Lung (tissue), 12 donors: ENCODE measurements around the gene TDRD7. TPM values are rescaled to one million over a fixed set of nuclear protein-coding genes. Genes with fewer than 3 reads are reported as not detected.

Experiments
- ATAC-seq: fragments of 200-7000 bp; cut with Tn5 transposase; one replicate; pipeline ENCODE4 v1.9.1; 2020; ENCODE audit warnings: moderate number of reproducible peaks; ENCODE audit not compliant: insufficient read depth, low FRiP score
- DNase-seq, 3 donors: peaks; one replicate each; pipeline ENCODE4 v3.0.0-alpha.2; 2013 to 2017
- H3K27ac ChIP-seq, 2 donors: one replicate each; pipeline ENCODE4 v1.5.1; 2013; ENCODE audit warnings: mild to moderate bottlenecking in 2 of 2, moderate library complexity in 2 of 2, control low read depth in 1 of 2, inconsistent platforms in 1 of 2, low read depth in 1 of 2, low read length in 1 of 2
- H3K27me3 ChIP-seq, 3 donors: one replicate each; pipeline ENCODE4 v1.5.1; 2013; ENCODE audit warnings: low read length in 2 of 3; ENCODE audit not compliant: control insufficient read depth in 3 of 3, insufficient read depth in 3 of 3
- H3K36me3 ChIP-seq, 4 donors: one replicate each; pipeline ENCODE4 v1.5.1; 2013; ENCODE audit warnings: low read length in 4 of 4, mild to moderate bottlenecking in 1 of 4, moderate library complexity in 1 of 4; ENCODE audit not compliant: control insufficient read depth in 4 of 4, insufficient read depth in 4 of 4
- H3K4me1 ChIP-seq, 5 donors: one replicate each; pipeline ENCODE4 v1.5.1; 2013; ENCODE audit warnings: low read length in 5 of 5, mild to moderate bottlenecking in 2 of 5, moderate library complexity in 1 of 5; ENCODE audit not compliant: control insufficient read depth in 5 of 5, insufficient read depth in 5 of 5
- H3K4me3 ChIP-seq: one replicate; pipeline ENCODE4 v1.5.1; 2013; ENCODE audit warnings: mild to moderate bottlenecking, control low read depth, moderate library complexity
- H3K9ac ChIP-seq, 2 donors: one replicate each; pipeline ENCODE4 v1.5.1; 2013; ENCODE audit warnings: low read length in 2 of 2, control low read depth in 1 of 2; ENCODE audit not compliant: insufficient read depth in 1 of 2
- H3K9me3 ChIP-seq, 4 donors: one replicate each; pipeline ENCODE4 v1.5.1; 2013; ENCODE audit warnings: low read length in 3 of 4, mild to moderate bottlenecking in 1 of 4, moderate library complexity in 1 of 4; ENCODE audit not compliant: control insufficient read depth in 4 of 4, insufficient read depth in 3 of 4
- CTCF ChIP-seq: IDR thresholded peaks from 2 replicates; pipeline ENCODE4 v1.5.1; 2012; ENCODE audit warnings: mild to moderate bottlenecking; ENCODE audit errors: control extremely low read depth, extremely low read depth
- WGBS, 2 donors: extraction: QIAGEN DNeasy Blood & Tissue Kit; methylation state at CpG; one replicate each; pipeline ENCODE4 v1.1.7; 2013; 5-methylcytosine and 5-hydroxymethylcytosine counted together
- polyA plus RNA-seq, 2 donors: library from polyadenylated mRNA; stranded (reverse); fragments of 200-250 nt; gene quantifications; one replicate each; pipeline ENCODE4 v1.2.1, GENCODE V29; 2013
- total RNA-seq, 2 donors: library from RNA; depleted of rRNA in 1 of 2; stranded (reverse); fragments of >200 nt in 1 of 2; gene quantifications; one replicate each; pipeline ENCODE4 v1.2.1, GENCODE V29; 2014 to 2021
- donor health status: control.
- donor health status: control.
- donor health status: Bipolar disorder and iron deficiency.
- donor health status: healthy.
- donor health status: DM: yes; HTN: yes; CAD: no.

Gene TDRD7
- total and polyA plus RNA-seq, 4 donors: 6.8 to 13.3 (median 11.7) TPM

- no peaks in the 10 kb centered on the region for H3K9me3 ChIP-seq
- DNase-seq (no peak), ATAC-seq (no peak)
- H3K36me3 ChIP-seq: no peaks in the 10 kb centered on the region
- H3K4me3 ChIP-seq: no peak overlapping the region
- no peak overlapping the region for H3K27ac ChIP-seq
- 87 to 92% methylated on average over 1 of the region's 1 CpG for WGBS, 2 donors
- H3K4me1 ChIP-seq: peaks cover 0 to 13% (median 10%) of the 10 kb centered on the region in 5 donors
- H3K9ac ChIP-seq: no peak overlapping the region
- no peak for TF ChIP-seq CTCF
- peaks cover 0 to 49% (median 41%) of the 10 kb centered on the region in 3 donors for H3K27me3 ChIP-seq
Measured at GRCh38 chr9:97506787-97507186, 94.9 kb downstream of the TDRD7 start.

DNA sequence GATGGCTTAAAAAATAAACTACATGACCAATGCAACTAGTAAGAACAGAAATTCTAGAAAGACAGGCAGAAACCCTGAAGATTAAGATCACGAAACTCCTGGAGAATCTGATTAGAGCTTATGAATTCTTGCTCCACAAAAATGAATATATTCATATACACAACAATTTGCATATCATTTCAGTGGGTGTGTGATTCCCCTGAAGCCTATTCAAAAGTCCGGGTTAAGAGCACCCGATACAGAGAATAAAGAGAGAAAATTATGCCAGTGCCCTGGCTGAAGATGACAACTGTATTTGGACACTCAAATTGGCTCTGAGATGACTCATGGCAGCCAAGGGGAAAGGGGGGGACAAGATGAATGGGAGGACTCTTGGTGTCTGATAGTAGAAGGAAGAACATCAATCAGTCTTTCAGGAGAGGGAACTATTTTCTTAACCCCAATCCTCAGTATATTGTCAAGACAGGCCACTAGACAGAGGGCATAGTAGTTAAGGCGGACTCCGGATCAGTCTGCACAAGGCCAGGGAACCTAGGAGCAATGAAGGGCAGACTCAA lies 95.6 kb downstream of the TDRD7 start:
- Histone ChIP-seq H3K4me1 (peaks cover 0 to 14% (median 9%) of the 10 kb centered on the region in 5 donors), H3K27ac (peak overlapping the region in 1 of 2 donors; percentile 54), H3K27me3 (peaks cover 0 to 44% (median 36%) of the 10 kb centered on the region in 3 donors), H3K9ac (no peak overlapping the region), H3K9me3 (no peaks in the 10 kb centered on the region), H3K4me3 (no peak overlapping the region), H3K36me3 (no peaks in the 10 kb centered on the region)
- ATAC-seq: no peak
- DNase-seq: no peak
- TF ChIP-seq CTCF: no peak
- WGBS, 2 donors: 91 to 98% methylated on average over 5 of the region's 5 CpGs

GRCh38 chr9:97508852-97509251 lies 97.0 kb downstream of the TDRD7 start:
- Histone ChIP-seq H3K9ac (no peak overlapping the region), H3K36me3 (no peaks in the 10 kb centered on the region), H3K4me3 (no peak overlapping the region), H3K9me3 (no peaks in the 10 kb centered on the region), H3K4me1 (peaks cover 0 to 16% (median 0%) of the 10 kb centered on the region in 5 donors), H3K27ac (peak overlapping the region in 1 of 2 donors; percentile 56), H3K27me3 (peaks cover 0 to 31% (median 24%) of the 10 kb centered on the region in 3 donors)
- WGBS, 2 donors: 70 to 79% methylated on average over 4 of the region's 4 CpGs
- TF ChIP-seq CTCF: no peak
- ATAC-seq (no peak), DNase-seq (no peak)
